SKM-1 (cell line): ENCODE data around the gene IQSEC3.

Source experiments
- DNase-seq: peaks from one replicate; lab custom pipeline; 2025; ENCODE audit not compliant: unreplicated experiment; lab: John Stamatoyannopoulos, UW

The IQSEC3 gene

DNA sequence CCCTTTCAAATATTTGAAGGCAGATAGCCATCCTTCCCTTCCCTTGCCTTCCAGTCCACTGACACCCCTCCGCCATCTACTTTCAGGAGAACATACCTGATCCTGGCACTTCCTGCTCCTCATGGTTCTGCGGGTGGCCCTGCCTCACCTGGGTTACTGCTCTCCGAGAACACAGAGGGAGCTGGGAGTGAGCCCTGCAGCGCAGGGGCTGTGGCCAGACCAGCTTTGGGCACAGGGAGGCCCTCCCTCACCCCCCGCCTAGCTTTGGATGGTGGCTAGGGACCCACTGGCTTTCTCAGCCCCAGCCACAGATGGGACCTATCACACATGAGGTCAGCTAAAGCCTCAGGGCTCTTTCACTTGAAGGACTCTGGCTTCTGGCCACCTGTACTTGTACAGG, 12.4 kb downstream of the IQSEC3 start:
- no peak for DNase-seq

DNA sequence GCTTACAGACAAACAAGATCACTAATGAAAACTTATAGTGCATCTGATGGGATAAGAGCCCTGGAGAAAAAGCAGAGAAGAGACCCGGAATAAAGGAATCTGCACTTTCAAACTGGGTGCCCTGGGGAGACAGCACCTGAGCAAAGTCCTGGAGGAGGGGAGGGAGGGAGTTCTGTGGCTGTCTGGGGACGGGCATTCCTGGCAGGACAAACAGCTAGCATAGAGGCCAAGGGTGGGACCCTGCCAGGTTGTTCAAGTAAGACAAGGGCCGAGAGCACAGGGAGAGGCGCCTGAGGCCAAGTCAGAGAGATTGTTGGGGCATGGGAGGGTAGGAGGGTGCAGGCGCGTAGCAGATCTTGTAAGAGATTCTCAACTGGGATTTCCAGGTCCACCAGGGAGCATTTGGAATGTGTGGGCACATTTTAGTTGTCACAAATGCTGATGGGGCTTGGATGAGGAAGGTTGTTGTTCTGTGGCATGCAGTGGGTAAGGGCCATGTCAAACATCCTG, 14.2 kb downstream of the IQSEC3 start:
- no peak for DNase-seq

GRCh38 chr12:82740-83139, 16.2 kb downstream of the IQSEC3 start:
- DNase-seq, result no peak

GRCh38 chr12:84056-84455, 17.5 kb downstream of the IQSEC3 start:
- no peak for DNase-seq

DNA sequence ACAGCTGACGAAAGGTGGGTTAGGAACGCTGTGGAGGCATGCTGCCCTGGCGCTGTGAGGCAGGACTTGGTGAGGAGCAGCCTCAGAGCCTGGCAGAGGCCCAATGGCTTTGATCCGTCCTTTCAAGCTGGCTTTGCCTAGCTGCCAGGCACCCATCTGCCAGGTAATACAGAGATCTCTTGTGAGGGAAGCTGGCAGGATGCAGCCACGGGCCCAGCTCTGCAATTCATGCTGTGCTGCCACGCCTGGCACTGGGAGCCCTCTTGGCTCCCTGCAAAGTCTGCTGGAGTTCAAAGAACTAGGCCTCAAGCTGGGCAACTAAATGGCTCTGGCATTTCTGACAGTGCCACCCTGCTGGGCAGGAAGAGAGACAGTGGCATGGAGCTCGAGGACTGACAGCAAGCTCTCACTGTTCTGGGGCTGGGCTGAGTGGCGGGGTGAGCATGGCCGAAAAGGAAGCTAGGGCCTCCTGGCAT, 18.7 kb downstream of the IQSEC3 start:
- no peak for DNase-seq

DNA sequence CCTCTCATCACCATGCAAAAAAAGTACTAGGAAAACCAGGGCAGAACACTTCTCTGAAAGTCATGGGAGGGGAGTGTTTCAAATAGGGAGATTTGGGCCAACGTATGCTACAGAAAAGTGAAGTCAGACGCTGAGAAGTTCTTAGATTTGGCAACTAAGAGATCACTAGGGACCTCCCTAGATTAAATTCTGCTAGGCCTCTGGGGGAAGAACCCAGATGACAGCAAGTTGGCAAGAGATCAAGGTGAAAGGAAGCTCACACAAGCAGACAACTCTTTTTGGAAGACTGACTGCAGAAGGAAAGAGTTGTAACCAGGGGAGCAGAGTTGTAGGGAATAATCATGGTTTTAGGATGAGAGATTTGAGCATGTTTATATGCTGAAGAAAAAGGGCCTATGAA, 20.7 kb downstream of the IQSEC3 start:
- no peak for DNase-seq

DNA sequence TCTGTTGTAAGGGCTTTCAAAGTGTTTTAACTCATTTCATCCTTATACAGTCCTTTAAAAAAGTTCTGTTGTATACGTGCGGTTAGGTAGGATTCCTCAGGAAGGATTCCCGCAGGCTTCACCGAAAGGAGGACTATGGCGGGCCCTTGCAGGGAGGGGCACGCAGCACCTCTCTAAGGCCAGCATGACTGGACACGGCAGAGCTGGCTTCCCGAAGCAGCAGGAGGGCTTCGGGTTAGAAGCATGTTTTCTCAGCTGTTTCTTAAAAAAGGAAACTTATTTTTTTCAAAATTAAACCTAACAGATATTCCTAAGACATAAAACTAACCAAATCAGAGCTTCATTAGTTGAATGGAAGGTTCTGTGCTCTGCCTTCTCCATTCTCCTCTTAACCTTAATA, 21.3 kb downstream of the IQSEC3 start:
- DNase-seq, result no peak

GRCh38 chr12:89653-90052, 23.1 kb downstream of the IQSEC3 start:
- no peak for DNase-seq

GRCh38 chr12:91213-91612, 24.6 kb downstream of the IQSEC3 start:
- DNase-seq, result no peak

DNA sequence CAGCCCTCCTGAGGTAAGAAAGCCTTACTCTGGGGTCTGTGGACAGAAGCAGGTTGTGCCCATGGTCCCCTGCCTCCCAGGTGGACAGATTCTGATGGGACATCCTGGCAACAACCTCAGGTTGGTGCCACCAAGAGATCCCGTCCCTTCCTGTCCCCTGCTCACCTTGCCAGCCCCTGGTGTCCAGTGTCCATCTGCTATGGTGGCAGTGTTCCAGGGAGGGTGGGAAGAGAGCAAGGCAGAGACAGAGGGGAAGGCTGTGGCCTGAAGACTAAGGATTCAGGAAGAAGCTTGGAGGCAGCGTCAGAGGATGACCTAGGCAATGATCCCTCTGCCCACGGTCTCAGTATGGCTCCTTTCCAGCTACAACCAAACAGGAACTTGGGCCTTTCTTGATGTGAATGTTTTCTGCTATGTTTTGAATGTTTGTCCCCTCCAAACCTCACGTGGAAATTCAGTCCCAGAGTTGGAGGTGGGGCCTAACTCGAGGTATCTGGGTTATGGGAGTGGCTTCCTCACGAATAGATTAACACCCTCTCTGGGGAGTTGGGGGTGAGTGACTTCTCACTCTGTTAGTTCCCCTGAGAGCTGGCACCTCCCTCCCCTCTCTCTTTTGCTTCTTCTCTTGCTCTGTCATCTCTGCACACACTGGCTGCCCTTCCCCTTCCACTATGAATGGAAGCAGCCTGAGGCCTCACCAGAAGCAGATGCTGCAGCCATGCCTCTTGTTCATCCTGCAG, 26.9 kb downstream of the IQSEC3 start:
- no peak for DNase-seq

DNA sequence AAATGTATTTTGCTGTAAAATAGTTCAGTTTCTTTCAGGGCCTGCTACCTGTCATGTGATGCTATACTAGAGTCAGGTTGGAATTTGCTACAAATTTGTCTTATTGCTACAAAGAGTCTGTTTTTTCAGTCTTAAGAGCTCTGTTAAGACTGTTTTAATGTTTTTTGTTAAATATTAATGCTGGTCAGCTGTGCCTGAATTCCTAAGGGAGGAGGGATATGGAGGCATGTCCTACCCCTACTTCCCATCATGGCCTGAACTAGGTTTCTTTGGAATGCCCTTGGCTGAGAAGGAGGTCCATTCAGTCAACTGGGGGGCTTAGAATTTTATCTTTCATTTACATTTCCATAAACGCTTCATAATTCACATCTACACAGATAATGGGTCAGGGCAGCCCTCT, 30.0 kb downstream of the IQSEC3 start:
- DNase-seq, result no peak

DNA sequence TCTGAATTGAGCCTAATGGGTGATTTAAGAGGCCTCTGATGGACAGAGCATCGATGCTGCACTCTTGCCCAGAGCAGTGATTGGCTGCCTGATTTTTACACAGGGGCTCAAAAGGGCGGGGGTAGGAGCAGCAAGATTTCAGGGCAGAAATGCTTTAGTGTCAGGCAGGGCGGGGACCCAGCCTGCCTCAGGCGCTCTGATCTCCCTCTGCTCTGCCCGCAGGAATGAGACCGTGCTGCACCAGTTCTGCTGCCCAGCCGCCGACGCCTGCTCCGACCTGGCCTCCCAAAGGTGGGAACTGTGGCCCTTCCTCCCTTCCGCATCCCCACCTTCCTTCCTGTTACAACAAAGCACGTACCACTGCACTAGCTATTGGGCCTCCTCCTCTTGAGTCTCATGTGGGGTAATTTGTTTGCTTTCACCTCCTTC, 32.4 kb downstream of the IQSEC3 start:
- DNase-seq, result no peak

- no peak for DNase-seq
These were observed 33.0 kb downstream of the IQSEC3 start for GRCh38 chr12:99605-100004.

- no peak for DNase-seq
These were observed 35.7 kb downstream of the IQSEC3 start for GRCh38 chr12:101969-102878.

- no peak for DNase-seq
These were observed 36.3 kb downstream of the IQSEC3 start for GRCh38 chr12:102879-103168.

- DNase-seq, result no peak
These were observed 36.8 kb downstream of the IQSEC3 start for GRCh38 chr12:103169-103981.

DNA sequence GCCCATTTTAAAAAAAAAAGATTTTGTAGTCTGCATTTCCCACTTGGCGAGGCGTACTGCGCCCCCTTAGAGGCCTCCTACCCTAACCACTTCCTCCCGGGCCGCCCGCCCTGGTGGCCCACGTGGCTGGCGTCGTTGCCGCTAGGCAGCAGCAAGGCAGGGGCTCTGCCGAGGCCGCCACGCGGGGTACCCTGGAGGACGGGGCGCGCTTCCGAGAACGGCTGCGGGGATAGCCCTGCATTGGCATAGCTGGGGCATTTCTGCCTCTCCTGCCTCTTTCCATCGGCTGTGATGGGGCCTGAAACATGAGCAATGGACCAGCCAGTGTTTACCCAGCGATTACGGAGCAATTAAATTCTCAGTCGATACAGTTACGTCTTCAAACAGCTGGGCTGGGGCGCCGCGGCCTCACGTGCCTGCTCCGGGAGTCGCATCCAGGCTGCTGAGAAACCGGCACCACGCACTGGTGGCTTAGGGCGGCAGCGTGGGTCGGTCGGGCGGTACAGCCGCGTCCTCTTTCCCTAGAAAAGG, 38.0 kb downstream of the IQSEC3 start:
- no peak for DNase-seq

- DNase-seq, result no peak
These were observed 39.1 kb downstream of the IQSEC3 start for GRCh38 chr12:105696-106095.

DNA sequence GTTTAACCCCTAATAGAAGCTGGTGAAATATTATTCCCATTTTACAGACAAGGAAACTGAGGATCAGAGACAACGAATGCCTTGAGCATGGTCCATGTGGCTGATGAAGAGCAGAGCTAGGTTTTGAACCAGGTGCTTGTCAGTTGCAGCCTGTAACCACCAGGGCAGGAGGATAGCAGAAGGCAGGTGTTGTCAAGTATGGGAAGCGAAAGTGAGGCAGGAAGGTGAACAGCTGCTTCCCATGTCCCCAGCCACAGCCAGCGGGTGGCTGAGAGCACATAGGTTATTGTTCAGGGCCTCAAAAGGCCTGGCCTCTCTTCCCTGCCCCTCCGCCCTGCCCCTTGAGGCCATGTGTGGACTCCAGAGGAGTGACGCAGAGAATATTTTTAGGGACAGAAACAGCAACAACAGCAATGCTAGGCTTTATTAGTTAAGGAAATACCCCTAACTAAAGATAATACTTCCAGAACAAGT, 39.6 kb downstream of the IQSEC3 start:
- no peak for DNase-seq

DNA sequence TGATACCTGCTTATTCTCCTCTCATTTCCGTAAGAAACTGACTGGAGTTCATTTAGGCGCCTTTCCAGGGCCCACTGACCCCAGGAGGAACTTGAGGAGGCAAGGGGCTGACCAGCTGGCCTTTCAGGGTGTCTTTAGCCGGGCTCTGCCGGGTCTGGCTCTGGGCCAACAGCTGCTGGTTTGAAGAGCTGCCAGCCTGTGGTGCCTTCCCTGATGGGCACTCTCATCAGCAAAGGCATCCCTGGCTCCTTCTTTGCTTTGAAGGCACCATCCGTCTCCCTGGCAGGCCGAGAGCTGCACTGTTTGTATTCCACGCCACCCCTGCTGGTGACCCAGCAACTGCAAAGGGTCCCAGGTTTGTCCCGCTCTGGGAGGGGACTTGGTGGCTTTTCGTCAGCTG, 42.0 kb downstream of the IQSEC3 start:
- DNase-seq, result no peak

- no peak for DNase-seq
These were observed 42.9 kb downstream of the IQSEC3 start for GRCh38 chr12:109446-109845.
